HCT116 (cell line): ENCODE data around the gene RMDN2. TPM values are rescaled to one million over a fixed set of nuclear protein-coding genes. Genes with fewer than 3 reads are reported as not detected.

Experiments
- ATAC-seq: fragments of 200-7000 bp; cut with Tn5 transposase; 2 replicates; pipeline ENCODE4 v1.9.1; 2020; ENCODE audit warnings: mild to moderate bottlenecking, moderate library complexity
- BruUV-seq: library from RNA; stranded (reverse); fragments of 400-500 nt; replicated peaks from 2 replicates; lab custom pipeline; 2021; lab: Mats Ljungman, UMichigan
- CTCF ChIA-PET: fragments of 300-600 bp; sonication (Branson Sonifier 250); formaldehyde crosslinking; loops from one replicate; lab custom pipeline; 2021; ENCODE audit warnings: antibody characterized with exemption; lab: Charles Lee
- POLR2A ChIA-PET: fragments of 300-600, 350-600 bp; sonication (Branson Sonifier 250); formaldehyde crosslinking; loops from one replicate; lab custom pipeline; 2021; ENCODE audit warnings: antibody characterized with exemption; lab: Charles Lee
- RAD21 ChIA-PET, 2 experiments: fragments of 300-600 bp; sonication (Branson Sonifier 250); formaldehyde crosslinking; loops; one replicate each; lab custom pipeline; 2023; ENCODE audit warnings: low total read pairs in 2 of 2; ENCODE audit not compliant: uncharacterized antibody in 2 of 2, unreplicated experiment in 2 of 2, low non-redundant PET in 1 of 2; lab: Charles Lee
- DNase-seq: peaks from one replicate; pipeline ENCODE4 v3.0.0-alpha.2; 2010; ENCODE audit warnings: low read depth, low spot score
- H2AFZ ChIP-seq: fragments of 200-600 bp; shearing (Covaris generic), sonication (generic); 2 replicates; pipeline ENCODE4 v1.6.1; 2017; ENCODE audit warnings: low read depth, mixed run types, mixed read lengths, antibody characterized with exemption, low read length; ENCODE audit not compliant: poor library complexity, severe bottlenecking
- H3K27ac ChIP-seq: 2 replicates; pipeline ENCODE4 v1.5.1; 2012; ENCODE audit warnings: low read depth, low read length
- H3K27me3 ChIP-seq: fragments of 200-600 bp; sonication (generic); 2 replicates; pipeline ENCODE4 v1.6.1; 2016; ENCODE audit warnings: mixed run types, low read length, mixed read lengths; ENCODE audit not compliant: insufficient read depth
- H3K36me3 ChIP-seq, 2 experiments: fragments of 200-500 bp in 1 of 2; fragments of 200-600 bp in 1 of 2; sonication (Bioruptor generic) in 1 of 2; sonication (generic) in 1 of 2; 2 replicates each; pipeline versions ENCODE4 v1.5.1 to v1.6.1; 2014 to 2016; ENCODE audit warnings: low read length in 2 of 2, inconsistent platforms in 1 of 2, mixed read lengths in 1 of 2, mixed run types in 1 of 2; ENCODE audit not compliant: insufficient read depth in 2 of 2, control insufficient read depth in 1 of 2
- H3K4me1 ChIP-seq, 2 experiments: fragments of 200-600 bp in 1 of 2; sonication (generic) in 1 of 2; 2 replicates each; pipeline versions ENCODE4 v1.5.1 to v1.6.1; 2012 to 2017; ENCODE audit warnings: low read length in 2 of 2, inconsistent platforms in 1 of 2, mild to moderate bottlenecking in 1 of 2, mixed read lengths in 1 of 2, mixed run types in 1 of 2, moderate library complexity in 1 of 2; ENCODE audit not compliant: insufficient read depth in 2 of 2, control insufficient read depth in 1 of 2
- H3K4me2 ChIP-seq: fragments of 200-600 bp; sonication (generic); 2 replicates; pipeline ENCODE4 v1.6.1; 2017; ENCODE audit warnings: mixed run types, low read length, mixed read lengths
- H3K4me3 ChIP-seq, 2 experiments: fragments of 200-600 bp in 1 of 2; sonication (generic) in 1 of 2; replicated peaks in 1 of 2; 2 replicates each; pipeline ENCODE4 v1.5.1; 2011 to 2016; ENCODE audit warnings: low read length in 2 of 2, control low read depth in 1 of 2, low read depth in 1 of 2, mild to moderate bottlenecking in 1 of 2, mixed read lengths in 1 of 2, mixed run types in 1 of 2
- H3K79me2 ChIP-seq: fragments of 200-600 bp; sonication (generic); 2 replicates; pipeline ENCODE4 v1.6.1; 2017; ENCODE audit warnings: mild to moderate bottlenecking, mixed run types, low read length, moderate library complexity, mixed read lengths; ENCODE audit not compliant: insufficient read depth
- H3K9ac ChIP-seq: fragments of 200-600 bp; sonication (generic); 2 replicates; pipeline ENCODE4 v1.6.1; 2016; ENCODE audit warnings: low read length, mixed read lengths
- H3K9me2 ChIP-seq: fragments of 200-600 bp; sonication (generic), shearing (Covaris generic); 2 replicates; pipeline ENCODE4 v1.6.1; 2017; ENCODE audit warnings: mixed run types, mild to moderate bottlenecking, moderate library complexity; ENCODE audit not compliant: insufficient read depth
- H3K9me3 ChIP-seq, 2 experiments: fragments of 200-500 bp in 1 of 2; fragments of 200-600 bp in 1 of 2; sonication (Bioruptor generic) in 1 of 2; sonication (generic) in 1 of 2; 2 replicates each; pipeline ENCODE4 v1.6.1; 2014 to 2017; ENCODE audit warnings: low read length in 2 of 2, mixed read lengths in 2 of 2, inconsistent platforms in 1 of 2, low read depth in 1 of 2, mild to moderate bottlenecking in 1 of 2, mixed run types in 1 of 2, moderate library complexity in 1 of 2; ENCODE audit not compliant: control insufficient read depth in 1 of 2, insufficient read depth in 1 of 2
- H4K20me1 ChIP-seq: fragments of 200-600 bp; sonication (generic), shearing (Covaris generic); 2 replicates; pipeline ENCODE4 v1.6.1; 2017; ENCODE audit warnings: mixed run types, mild to moderate bottlenecking, moderate library complexity; ENCODE audit not compliant: insufficient read depth
- ATF3 ChIP-seq: IDR thresholded peaks from 2 replicates; pipeline ENCODE4 v1.6.1; 2012
- EZH2phosphoT487 ChIP-seq: fragments of 200-600 bp; IDR thresholded peaks from 2 replicates; pipeline ENCODE4 v1.6.1; 2018; ENCODE audit warnings: antibody characterized with exemption, borderline replicate concordance
- FOSL1 ChIP-seq: IDR thresholded peaks from 2 replicates; pipeline ENCODE4 v1.6.1; 2012; ENCODE audit warnings: low read depth
- MAX ChIP-seq: IDR thresholded peaks from 2 replicates; pipeline ENCODE4 v1.6.1; 2012
- POLR2A ChIP-seq: IDR thresholded peaks from 2 replicates; pipeline ENCODE4 v1.7.0; 2011; ENCODE audit warnings: borderline replicate concordance; ENCODE audit not compliant: insufficient read depth, insufficient read length; ENCODE audit errors: extremely low read depth
- POLR2AphosphoS5 ChIP-seq: IDR thresholded peaks from 2 replicates; pipeline ENCODE4 v1.6.1; 2011; ENCODE audit warnings: mild to moderate bottlenecking, low read depth, low read length, moderate library complexity
- REST ChIP-seq: IDR thresholded peaks from 2 replicates; pipeline ENCODE4 v1.6.1; 2012; ENCODE audit warnings: low read depth
- SIN3A ChIP-seq: IDR thresholded peaks from 2 replicates; pipeline ENCODE4 v1.6.1; 2012; ENCODE audit warnings: low read depth
- SP1 ChIP-seq: IDR thresholded peaks from 2 replicates; pipeline ENCODE4 v1.6.1; 2012; ENCODE audit warnings: low read depth
- SRF ChIP-seq: IDR thresholded peaks from 2 replicates; pipeline ENCODE4 v1.6.1; 2012; ENCODE audit warnings: low read depth
- ZBTB33 ChIP-seq: IDR thresholded peaks from 2 replicates; pipeline ENCODE4 v1.6.1; 2011; ENCODE audit warnings: mild to moderate bottlenecking, low read length, moderate library complexity; ENCODE audit not compliant: insufficient replicate concordance; ENCODE audit errors: extremely low read depth
- ZNF274 ChIP-seq: fragments of 200-500 bp; sonication (Bioruptor generic); IDR thresholded peaks from 2 replicates; pipeline ENCODE4 v1.6.1; 2014; ENCODE audit warnings: mild to moderate bottlenecking, low read depth, low read length, inconsistent platforms
- intact Hi-C: fragments of 100-400 bp; cut with micrococcal nuclease; formaldehyde crosslinking; loops from 2 replicates; pipeline ENCODE4 v1.10.0; 2022
- total RNA-seq: library from RNA; stranded (reverse); gene quantifications from one replicate; pipeline ENCODE4 v1.2.1, GENCODE V29; 2021; ENCODE audit not compliant: unreplicated experiment

Gene RMDN2
- total RNA-seq, 1 experiment from 2014 or later: 4.5 TPM

GRCh38 chr2:38032946-38033345, 107.9 kb downstream of the RMDN2 start:
- H3K4me3 ChIP-seq: no peak overlapping the region
- H2AFZ ChIP-seq: no peak overlapping the region
- intact Hi-C loops: no loop called here
- no peaks in the 10 kb centered on the region for H3K27me3 ChIP-seq
- no peak overlapping the region for H3K27ac ChIP-seq
- H3K9ac ChIP-seq: no peak overlapping the region
- no peaks in the 10 kb centered on the region for H3K4me1 ChIP-seq
- H3K79me2 ChIP-seq: no peaks in the 10 kb centered on the region
- no peaks in the 10 kb centered on the region for H3K9me3 ChIP-seq
- DNase-seq (no peak), ATAC-seq (no peak)
- no peaks in the 10 kb centered on the region for H3K9me2 ChIP-seq
- ChIA-PET POLR2A (no interaction called here), RAD21 (no interaction called here), CTCF (no interaction called here)
- no peak overlapping the region for H3K4me2 ChIP-seq
- no TSS peak for BruUV-seq
- H4K20me1 ChIP-seq: no peaks in the 10 kb centered on the region
- no peaks in the 10 kb centered on the region for H3K36me3 ChIP-seq
- no peak for TF ChIP-seq SIN3A
- no peak for TF ChIP-seq POLR2A
- TF ChIP-seq POLR2AphosphoS5: no peak
- TF ChIP-seq ZBTB33: no peak
- no peak for TF ChIP-seq SRF
- no peak for TF ChIP-seq REST
- no peak for TF ChIP-seq FOSL1
- no peak for TF ChIP-seq SP1
- no peak for TF ChIP-seq EZH2phosphoT487
- no peak for TF ChIP-seq MAX
- TF ChIP-seq ATF3: no peak
- TF ChIP-seq ZNF274: no peak
